Lower leg skin (tissue), 3 donors: ENCODE measurements around the gene PPP2R2B.

Experiments used
- CTCF ChIP-seq, 3 donors: fragments of 450-650 bp; IDR thresholded peaks; one replicate each; pipeline ENCODE4 v1.5.1; 2016; ENCODE audit warnings: antibody characterized with exemption in 3 of 3, mild to moderate bottlenecking in 3 of 3, moderate library complexity in 2 of 3
- POLR2A ChIP-seq, 2 donors: fragments of 450-650 bp; IDR thresholded peaks; one replicate each; pipeline ENCODE4 v1.6.1; 2016 to 2017; ENCODE audit warnings: antibody characterized with exemption in 2 of 2, mild to moderate bottlenecking in 1 of 2, moderate library complexity in 1 of 2

- TF ChIP-seq CTCF (IDR thresholded peaks at IDR 0.05) (no peak), POLR2A (IDR thresholded peaks at IDR 0.05) (no peak)
Measured at GRCh38 chr5:146687630-146688029, 190.9 kb downstream of the PPP2R2B start.
